ENCODE measurements around the gene CAMKMT. TPM values are rescaled to one million over a fixed set of nuclear protein-coding genes. Genes with fewer than 3 reads are reported as not detected.

The CAMKMT gene
- total RNA-seq, 4 donors from 2014 or later: 2.6 to 9.5 (median 5.2) TPM

- Histone ChIP-seq H3K27ac (peak overlapping the region; percentile 56 to 76 (median 64)), H3K27me3 (no peaks in the 10 kb centered on the region), H3K4me3 (peak overlapping the region in 2 of 4 donors; percentile 10 to 28), H3K36me3 (no peaks in the 10 kb centered on the region), H3K4me1 (peaks cover 9 to 14% of the 10 kb centered on the region in 2 donors), H3K9me3 (no peaks in the 10 kb centered on the region)
- TF ChIP-seq POLR2A (IDR thresholded peaks at IDR 0.05): no peak
- no peak for TF ChIP-seq CTCF (IDR thresholded peaks at IDR 0.05 in 4 of 5, conservative IDR thresholded peaks at IDR 0.05 in 1 of 5)
- DNase-seq: no peak
- intact Hi-C loops (cut with DNase I; ENCODE audit: low total_unique reads) (loop anchor here (2.0 to 5.0 kb wide), 2 partner anchors 20 to 1776 kb away; no protein-coding TSS in a partner anchor), in situ Hi-C loops (cut with MboI; ENCODE audit: low sequenced_read_pairs in 4 of 4) (no loop called here)
- ATAC-seq: peak; percentile 93 to 99
These were observed 216.8 kb downstream of the CAMKMT start for GRCh38 chr2:44578471-44579093.

DNA sequence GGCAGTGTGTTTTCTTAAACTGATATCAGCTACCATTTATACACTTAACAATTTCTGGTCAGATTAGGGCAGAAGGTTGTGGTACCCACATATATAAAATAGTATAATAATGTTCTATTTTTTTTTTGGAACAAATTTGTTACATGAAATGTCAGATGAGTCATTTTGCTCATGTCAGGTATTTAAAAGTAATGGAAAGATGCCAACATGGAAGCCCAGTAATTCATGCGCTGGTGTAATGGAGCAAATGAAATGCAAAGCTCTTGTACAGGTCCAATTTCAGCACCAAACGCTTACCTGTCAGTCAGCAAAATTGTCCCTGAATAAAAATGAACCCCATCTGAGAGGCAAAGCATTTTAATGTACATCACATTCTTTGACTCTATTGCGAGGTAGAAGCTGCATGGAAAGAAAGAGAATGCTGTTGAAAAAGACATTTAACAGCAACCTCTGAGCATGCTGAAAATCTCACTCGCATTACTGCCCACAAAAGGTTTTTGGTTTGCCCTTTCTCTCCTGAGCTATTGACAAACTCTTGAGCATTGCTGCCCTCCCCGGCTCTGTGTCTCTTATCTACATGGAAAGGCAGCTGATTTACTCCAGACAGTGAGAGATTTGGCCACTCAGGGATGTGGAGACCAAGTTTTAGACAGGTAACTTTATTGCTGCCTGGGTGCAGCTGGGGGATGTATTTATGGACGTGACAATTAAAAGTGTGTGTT lies 217.5 kb downstream of the CAMKMT start:
- no peaks in the 10 kb centered on the region for H3K9me3 ChIP-seq
- peak overlapping the region; percentile 56 to 76 (median 64) for H3K27ac ChIP-seq
- peak overlapping the region in 1 of 4 donors; percentile 10 for H3K4me3 ChIP-seq

DNA sequence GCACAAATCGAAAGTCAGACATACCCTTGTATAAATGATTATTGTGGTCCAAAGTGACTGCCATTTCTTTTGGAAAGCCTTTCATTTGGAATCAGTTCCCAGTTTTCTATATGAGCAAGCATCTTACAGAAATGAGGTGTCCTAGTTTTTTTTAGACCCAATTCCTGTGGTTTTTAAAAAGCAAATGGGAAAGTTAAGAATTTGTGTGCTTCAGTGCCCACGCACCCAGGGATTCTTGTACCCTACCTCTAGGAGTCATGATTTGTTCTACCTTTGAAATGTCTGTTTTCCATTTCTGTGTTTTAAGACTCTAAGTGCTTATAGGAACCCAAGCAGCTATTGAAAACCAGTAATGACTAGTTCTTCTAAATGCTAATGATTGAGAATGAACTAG lies 218.1 kb downstream of the CAMKMT start:
- no peaks in the 10 kb centered on the region for H3K36me3 ChIP-seq
- H3K27ac ChIP-seq: no peak overlapping the region
- peaks cover 9 to 14% of the 10 kb centered on the region in 2 donors for H3K4me1 ChIP-seq
- no peaks in the 10 kb centered on the region for H3K27me3 ChIP-seq
- no peak for ATAC-seq
- no peak overlapping the region for H3K4me3 ChIP-seq
- in situ Hi-C loops (cut with MboI; ENCODE audit: low sequenced_read_pairs in 4 of 4) (no loop called here), intact Hi-C loops (cut with DNase I; ENCODE audit: low total_unique reads) (loop anchor here (2.0 to 5.0 kb wide), 2 partner anchors 19 to 1778 kb away; no protein-coding TSS in a partner anchor)
- TF ChIP-seq POLR2A (IDR thresholded peaks at IDR 0.05) (no peak), CTCF (IDR thresholded peaks at IDR 0.05 in 4 of 5, conservative IDR thresholded peaks at IDR 0.05 in 1 of 5) (no peak)
- no peak for DNase-seq
- no peaks in the 10 kb centered on the region for H3K9me3 ChIP-seq

More for the DNA sequence above, 217.5 kb downstream of the CAMKMT start:
- no peak for TF ChIP-seq POLR2A (IDR thresholded peaks at IDR 0.05)
- no peak for TF ChIP-seq CTCF (IDR thresholded peaks at IDR 0.05 in 4 of 5, conservative IDR thresholded peaks at IDR 0.05 in 1 of 5)
- no peaks in the 10 kb centered on the region for H3K36me3 ChIP-seq
- DNase-seq (no peak), ATAC-seq (peak; percentile 56 to 60)
- no peaks in the 10 kb centered on the region for H3K27me3 ChIP-seq
- in situ Hi-C loops (cut with MboI; ENCODE audit: low sequenced_read_pairs in 4 of 4): no loop called here
- peaks cover 9 to 14% of the 10 kb centered on the region in 2 donors for H3K4me1 ChIP-seq
- intact Hi-C loops (cut with DNase I; ENCODE audit: low total_unique reads): loop anchor here (2.0 to 5.0 kb wide), 2 partner anchors 20 to 1777 kb away; no protein-coding TSS in a partner anchor

DNA sequence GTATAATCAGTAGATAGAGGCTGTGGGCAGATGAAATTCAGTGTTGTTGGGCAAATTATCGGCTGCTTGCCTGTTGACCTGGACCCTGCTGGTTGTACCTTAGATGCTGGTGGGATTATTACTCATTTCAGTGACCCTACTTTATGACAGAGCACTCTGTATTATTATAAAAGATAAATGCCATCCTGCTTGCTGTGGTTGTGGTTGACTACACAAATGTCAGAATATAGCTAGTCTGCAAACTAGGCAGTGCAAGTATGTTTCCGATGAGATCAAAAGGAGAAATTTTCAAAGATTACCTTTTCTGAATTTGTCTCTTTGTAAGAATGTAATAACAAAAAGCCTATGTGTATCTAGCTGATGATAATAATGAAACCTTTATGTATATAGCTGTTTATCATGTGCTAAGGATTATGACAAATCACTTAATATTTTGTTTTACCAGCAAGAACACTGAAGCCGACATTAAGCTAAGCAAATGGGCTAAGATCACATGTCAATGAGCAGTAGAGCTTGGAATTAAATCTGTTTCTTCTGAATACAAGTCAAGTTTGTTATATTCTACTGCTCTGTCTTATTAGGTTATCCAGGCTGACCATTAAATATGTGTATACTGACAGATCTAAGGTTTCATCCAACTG lies 219.2 kb downstream of the CAMKMT start:
- Histone ChIP-seq H3K4me1 (peaks cover 9 to 14% of the 10 kb centered on the region in 2 donors), H3K4me3 (no peak overlapping the region), H3K27me3 (no peaks in the 10 kb centered on the region), H3K27ac (no peak overlapping the region), H3K36me3 (no peaks in the 10 kb centered on the region), H3K9me3 (no peaks in the 10 kb centered on the region)
- in situ Hi-C loops (cut with MboI; ENCODE audit: low sequenced_read_pairs in 4 of 4) (no loop called here), intact Hi-C loops (cut with DNase I; ENCODE audit: low total_unique reads) (no loop called here)
- ATAC-seq: no peak
- TF ChIP-seq POLR2A (IDR thresholded peaks at IDR 0.05): no peak
- no peak for TF ChIP-seq CTCF (IDR thresholded peaks at IDR 0.05 in 4 of 5, conservative IDR thresholded peaks at IDR 0.05 in 1 of 5)
- no peak for DNase-seq

All from gastrocnemius medialis (tissue), 4 donors.